HepG2 (cell line): ENCODE measurements around the gene PUS3. TPM values are rescaled to one million over a fixed set of nuclear protein-coding genes. Genes with fewer than 3 reads are reported as not detected.
A peak's percentile ranks its signal among the peaks of the same experiment; 100 is the strongest.

Experiments
- BCL6 ChIP-seq: IDR thresholded peaks from 2 replicates; pipeline ENCODE4 v1.6.1; 2016; ENCODE audit warnings: missing genetic modification reagents, missing compliant biosample characterization
- ELF4 ChIP-seq: sonication (generic); formaldehyde crosslinking; IDR thresholded peaks from 2 replicates; pipeline ENCODE4 v1.5.0; 2020; ENCODE audit warnings: missing genetic modification reagents, mild to moderate bottlenecking, moderate library complexity, borderline replicate concordance
- HCFC1 ChIP-seq: fragments of 150-350 bp; IDR thresholded peaks from 2 replicates; pipeline ENCODE4 v1.6.1; 2014; ENCODE audit warnings: low read depth, low read length
- MED1 ChIP-seq: sonication (generic); formaldehyde crosslinking; IDR thresholded peaks from 2 replicates; pipeline ENCODE4 v1.4.0; 2020; ENCODE audit warnings: missing genetic modification reagents
- NR2F6 ChIP-seq, 2 experiments: IDR thresholded peaks; 2 replicates each; pipeline ENCODE4 v1.6.1; 2016; ENCODE audit warnings: antibody characterized with exemption in 1 of 2, mild to moderate bottlenecking in 1 of 2
- PAF1 ChIP-seq: IDR thresholded peaks from 2 replicates; pipeline ENCODE4 v1.6.1; 2016; ENCODE audit warnings: missing genetic modification reagents, missing compliant biosample characterization
- RAD21 ChIP-seq: fragments of 450-650 bp; formaldehyde crosslinking; IDR thresholded peaks from 2 replicates; pipeline ENCODE4 v1.5.0; 2020; ENCODE audit warnings: mild to moderate bottlenecking
- RARA ChIP-seq: IDR thresholded peaks from 2 replicates; pipeline ENCODE4 v1.6.1; 2016; ENCODE audit warnings: missing genetic modification reagents, missing compliant biosample characterization
- RBM22 ChIP-seq: fragments of 200-400 bp; formaldehyde crosslinking; optimal IDR thresholded peaks from 2 replicates; pipeline ENCODE3; 2017; ENCODE audit warnings: mild to moderate bottlenecking, low read length, moderate library complexity
- RXRB ChIP-seq: IDR thresholded peaks from 2 replicates; pipeline ENCODE4 v1.6.1; 2016; ENCODE audit warnings: borderline replicate concordance, missing genetic modification reagents, missing compliant biosample characterization
- SRY ChIP-seq: sonication (generic); formaldehyde crosslinking; IDR thresholded peaks from 2 replicates; pipeline ENCODE4 v1.8.0; 2022; ENCODE audit warnings: mild to moderate bottlenecking, missing genetic modification reagents
- THAP11 ChIP-seq: IDR thresholded peaks from 2 replicates; pipeline ENCODE4 v1.6.1; 2016; ENCODE audit warnings: missing biosample characterization, missing genetic modification reagents
- ZFP36L1 ChIP-seq: sonication (generic); formaldehyde crosslinking; IDR thresholded peaks from 2 replicates; pipeline ENCODE4 v1.8.0; 2022; ENCODE audit warnings: mild to moderate bottlenecking, missing genetic modification reagents, moderate library complexity
- ZFYVE20 ChIP-seq: sonication (generic); formaldehyde crosslinking; IDR thresholded peaks from 2 replicates; pipeline ENCODE4 v1.8.0; 2023; ENCODE audit warnings: low read depth, mild to moderate bottlenecking, moderate library complexity, missing genetic modification reagents, borderline replicate concordance
- ZNF451 ChIP-seq: sonication (generic); formaldehyde crosslinking; IDR thresholded peaks from 2 replicates; pipeline ENCODE4 v1.5.0; 2020; ENCODE audit warnings: mild to moderate bottlenecking, missing genetic modification reagents
- ZNF577 ChIP-seq: sonication (generic); formaldehyde crosslinking; IDR thresholded peaks from 2 replicates; pipeline ENCODE4 v1.4.0; 2020; ENCODE audit warnings: mild to moderate bottlenecking, low read depth, missing genetic modification reagents, borderline replicate concordance
- ZNF580 ChIP-seq: IDR thresholded peaks from 2 replicates; pipeline ENCODE4 v1.6.1; 2016; ENCODE audit warnings: low read depth, borderline replicate concordance
- ZNF605 ChIP-seq: sonication (generic); formaldehyde crosslinking; IDR thresholded peaks from 2 replicates; pipeline ENCODE4 v1.8.0; 2022; ENCODE audit warnings: mild to moderate bottlenecking, missing genetic modification reagents
- ZNF850 ChIP-seq: sonication (generic); formaldehyde crosslinking; conservative IDR thresholded peaks from 2 replicates; pipeline ENCODE4 v1.9.0; 2021; ENCODE audit warnings: mild to moderate bottlenecking, missing genetic modification reagents
- polyA plus RNA-seq, 8 experiments: library from polyadenylated mRNA; depleted of rRNA in 3 of 8; stranded (reverse) in 7 of 8; unstranded in 1 of 8; fragments of >200 nt; fragmentation: Illumina TruSeq in 4 of 8; extraction: Trizol in 4 of 8; gene quantifications; 2 replicates each; pipeline versions ENCODE4 v1.2.1 to v1.2.3, GENCODE V29; 2011 to 2016; ENCODE audit warnings: low read depth in 4 of 8, missing spikeins in 1 of 8, mixed read lengths in 1 of 8; ENCODE audit not compliant: insufficient read depth in 1 of 8
- total RNA-seq, 5 experiments: library from RNA; depleted of rRNA; stranded (reverse); fragments of >200 nt; fragmentation: Illumina TruSeq; extraction: Trizol; gene quantifications; 2 replicates each; pipeline ENCODE4 v1.2.3, GENCODE V29; 2016; ENCODE audit warnings: low read depth in 1 of 5
- TF ChIP-seq, protein P1 (sequence below): sonication (generic); formaldehyde crosslinking; IDR thresholded peaks from 2 replicates; pipeline ENCODE4 v1.4.0; 2020; ENCODE audit warnings: missing genetic modification reagents, borderline replicate concordance
- TF ChIP-seq, protein P2 (sequence below): sonication (generic); formaldehyde crosslinking; IDR thresholded peaks from 2 replicates; pipeline ENCODE4 v1.5.1; 2020; ENCODE audit warnings: mild to moderate bottlenecking, missing genetic modification reagents, moderate library complexity
- TF ChIP-seq, protein P3 (sequence below): sonication (generic); formaldehyde crosslinking; IDR thresholded peaks from 2 replicates; pipeline ENCODE4 v1.4.0; 2020; ENCODE audit warnings: mild to moderate bottlenecking, missing genetic modification reagents
- TF ChIP-seq, protein P4 (sequence below): sonication (generic); formaldehyde crosslinking; IDR thresholded peaks from 2 replicates; pipeline ENCODE4 v1.4.0; 2020; ENCODE audit warnings: mild to moderate bottlenecking, low read depth, missing genetic modification reagents

The PUS3 gene
- total and polyA plus RNA-seq, 2 of the 13 experiments (the other 11 are each of a cell fraction or from before 2014, with no cell fraction given): 6.0 to 18.2 TPM

GRCh38 chr11:125948278-125949051 lies 45.5 kb upstream of the PUS3 start (continued):
- TF ChIP-seq RBM22 (no peak), RAD21 (no peak), ZNF605 (CRISPR knock-in tag) (no peak), MED1 (CRISPR knock-in tag) (no peak), BCL6 (CRISPR knock-in tag) (peak; percentile 67), SRY (no peak), RARA (CRISPR knock-in tag) (peak; percentile 49), RXRB (CRISPR knock-in tag) (0 out of 2 replicates have a peak, but pooled peaks have one; percentile 24), ZNF850 (CRISPR knock-in tag) (no peak), ZNF451 (no peak), ZFYVE20 (no peak), PAF1 (no peak), NR2F6 (IDR thresholded peaks at IDR 0.05) (peak; percentile 52; the same call in 1 of the 2 replicates), NR2F6 (CRISPR knock-in tag; IDR thresholded peaks at IDR 0.05) (peak; percentile 70; the same call in 1 of the 2 replicates), HCFC1 (no peak), ZNF580 (CRISPR knock-in tag) (no peak), ZNF577 (CRISPR knock-in tag) (no peak), THAP11 (CRISPR knock-in tag) (no peak), ELF4 (CRISPR knock-in tag) (no peak), ZFP36L1 (CRISPR knock-in tag) (no peak)
- TF ChIP-seq, protein P1, sequence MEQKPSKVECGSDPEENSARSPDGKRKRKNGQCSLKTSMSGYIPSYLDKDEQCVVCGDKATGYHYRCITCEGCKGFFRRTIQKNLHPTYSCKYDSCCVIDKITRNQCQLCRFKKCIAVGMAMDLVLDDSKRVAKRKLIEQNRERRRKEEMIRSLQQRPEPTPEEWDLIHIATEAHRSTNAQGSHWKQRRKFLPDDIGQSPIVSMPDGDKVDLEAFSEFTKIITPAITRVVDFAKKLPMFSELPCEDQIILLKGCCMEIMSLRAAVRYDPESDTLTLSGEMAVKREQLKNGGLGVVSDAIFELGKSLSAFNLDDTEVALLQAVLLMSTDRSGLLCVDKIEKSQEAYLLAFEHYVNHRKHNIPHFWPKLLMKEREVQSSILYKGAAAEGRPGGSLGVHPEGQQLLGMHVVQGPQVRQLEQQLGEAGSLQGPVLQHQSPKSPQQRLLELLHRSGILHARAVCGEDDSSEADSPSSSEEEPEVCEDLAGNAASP (CRISPR knock-in tag): peak; percentile 43; the same call in 1 of the 2 replicates
- TF ChIP-seq, protein P2, sequence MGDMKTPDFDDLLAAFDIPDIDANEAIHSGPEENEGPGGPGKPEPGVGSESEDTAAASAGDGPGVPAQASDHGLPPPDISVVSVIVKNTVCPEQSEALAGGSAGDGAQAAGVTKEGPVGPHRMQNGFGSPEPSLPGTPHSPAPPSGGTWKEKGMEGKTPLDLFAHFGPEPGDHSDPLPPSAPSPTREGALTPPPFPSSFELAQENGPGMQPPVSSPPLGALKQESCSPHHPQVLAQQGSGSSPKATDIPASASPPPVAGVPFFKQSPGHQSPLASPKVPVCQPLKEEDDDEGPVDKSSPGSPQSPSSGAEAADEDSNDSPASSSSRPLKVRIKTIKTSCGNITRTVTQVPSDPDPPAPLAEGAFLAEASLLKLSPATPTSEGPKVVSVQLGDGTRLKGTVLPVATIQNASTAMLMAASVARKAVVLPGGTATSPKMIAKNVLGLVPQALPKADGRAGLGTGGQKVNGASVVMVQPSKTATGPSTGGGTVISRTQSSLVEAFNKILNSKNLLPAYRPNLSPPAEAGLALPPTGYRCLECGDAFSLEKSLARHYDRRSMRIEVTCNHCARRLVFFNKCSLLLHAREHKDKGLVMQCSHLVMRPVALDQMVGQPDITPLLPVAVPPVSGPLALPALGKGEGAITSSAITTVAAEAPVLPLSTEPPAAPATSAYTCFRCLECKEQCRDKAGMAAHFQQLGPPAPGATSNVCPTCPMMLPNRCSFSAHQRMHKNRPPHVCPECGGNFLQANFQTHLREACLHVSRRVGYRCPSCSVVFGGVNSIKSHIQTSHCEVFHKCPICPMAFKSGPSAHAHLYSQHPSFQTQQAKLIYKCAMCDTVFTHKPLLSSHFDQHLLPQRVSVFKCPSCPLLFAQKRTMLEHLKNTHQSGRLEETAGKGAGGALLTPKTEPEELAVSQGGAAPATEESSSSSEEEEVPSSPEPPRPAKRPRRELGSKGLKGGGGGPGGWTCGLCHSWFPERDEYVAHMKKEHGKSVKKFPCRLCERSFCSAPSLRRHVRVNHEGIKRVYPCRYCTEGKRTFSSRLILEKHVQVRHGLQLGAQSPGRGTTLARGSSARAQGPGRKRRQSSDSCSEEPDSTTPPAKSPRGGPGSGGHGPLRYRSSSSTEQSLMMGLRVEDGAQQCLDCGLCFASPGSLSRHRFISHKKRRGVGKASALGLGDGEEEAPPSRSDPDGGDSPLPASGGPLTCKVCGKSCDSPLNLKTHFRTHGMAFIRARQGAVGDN (CRISPR knock-in tag): peak; percentile 66
- TF ChIP-seq, protein P3, sequence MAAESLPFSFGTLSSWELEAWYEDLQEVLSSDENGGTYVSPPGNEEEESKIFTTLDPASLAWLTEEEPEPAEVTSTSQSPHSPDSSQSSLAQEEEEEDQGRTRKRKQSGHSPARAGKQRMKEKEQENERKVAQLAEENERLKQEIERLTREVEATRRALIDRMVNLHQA (CRISPR knock-in tag): no peak
- TF ChIP-seq, protein P4, sequence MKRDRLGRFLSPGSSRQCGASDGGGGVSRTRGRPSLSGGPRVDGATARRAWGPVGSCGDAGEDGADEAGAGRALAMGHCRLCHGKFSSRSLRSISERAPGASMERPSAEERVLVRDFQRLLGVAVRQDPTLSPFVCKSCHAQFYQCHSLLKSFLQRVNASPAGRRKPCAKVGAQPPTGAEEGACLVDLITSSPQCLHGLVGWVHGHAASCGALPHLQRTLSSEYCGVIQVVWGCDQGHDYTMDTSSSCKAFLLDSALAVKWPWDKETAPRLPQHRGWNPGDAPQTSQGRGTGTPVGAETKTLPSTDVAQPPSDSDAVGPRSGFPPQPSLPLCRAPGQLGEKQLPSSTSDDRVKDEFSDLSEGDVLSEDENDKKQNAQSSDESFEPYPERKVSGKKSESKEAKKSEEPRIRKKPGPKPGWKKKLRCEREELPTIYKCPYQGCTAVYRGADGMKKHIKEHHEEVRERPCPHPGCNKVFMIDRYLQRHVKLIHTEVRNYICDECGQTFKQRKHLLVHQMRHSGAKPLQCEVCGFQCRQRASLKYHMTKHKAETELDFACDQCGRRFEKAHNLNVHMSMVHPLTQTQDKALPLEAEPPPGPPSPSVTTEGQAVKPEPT (CRISPR knock-in tag): no peak
